A375 (cell line): ENCODE measurements around the gene ZNF470. TPM values are rescaled to one million over a fixed set of nuclear protein-coding genes. Genes with fewer than 3 reads are reported as not detected.

ENCODE experiments used
- total RNA-seq: library from RNA; depleted of rRNA; stranded (reverse); fragments of >200 nt; shearing (Covaris generic); gene quantifications from 2 replicates; pipeline ENCODE4 v1.2.3, GENCODE V29; 2014; rRNA removed

The ZNF470 gene
- 2.2 and 2.6 TPM in 2 replicates for total RNA-seq

DNA sequence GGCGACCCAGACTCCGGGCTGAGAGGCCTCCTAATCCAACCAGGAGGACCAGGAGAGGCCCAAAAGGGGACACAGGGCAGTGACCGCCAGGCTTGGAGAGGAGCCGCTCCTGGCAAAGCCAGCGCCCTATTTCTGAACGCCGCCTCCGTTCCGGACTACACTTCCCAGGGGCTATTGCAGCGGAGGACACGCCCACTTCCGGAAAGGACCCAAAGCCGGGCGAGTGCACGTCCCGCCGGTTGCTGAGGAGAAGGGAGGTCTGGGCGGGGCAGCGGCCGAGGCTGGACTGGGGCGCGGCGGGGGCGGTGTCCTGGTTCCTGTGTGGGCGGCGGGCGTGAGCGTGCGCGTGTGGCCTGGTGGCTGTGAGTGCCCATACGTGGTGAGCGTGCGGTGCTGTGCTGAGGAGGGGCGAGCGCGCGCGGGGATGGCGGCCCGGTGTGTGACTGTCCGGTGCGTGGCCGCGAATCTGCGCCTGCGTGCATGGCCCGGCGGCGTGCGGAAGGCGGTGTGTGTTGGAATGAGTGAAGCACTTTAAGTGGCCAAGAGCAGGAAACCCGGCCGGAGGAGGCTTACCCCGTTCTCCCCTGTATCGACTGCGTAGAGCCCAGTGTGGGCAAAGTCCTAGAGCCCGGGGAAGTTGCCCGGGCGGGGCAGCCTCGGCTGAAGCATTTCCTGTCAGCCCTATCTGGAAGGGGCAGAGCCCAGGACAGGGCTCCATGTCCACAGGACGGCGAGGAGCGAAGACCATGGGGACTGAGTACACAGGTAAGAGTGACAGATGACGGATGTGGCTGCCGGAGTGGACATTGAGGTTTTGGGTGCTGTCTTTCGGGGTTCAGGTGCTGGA, at the start of gene ZNF470:
TSS of gene ZNF470 (plus strand) at position 195 of the 847 bp plus-strand sequence. CDS start 2,844 bp downstream, outside the sequence.

DNA sequence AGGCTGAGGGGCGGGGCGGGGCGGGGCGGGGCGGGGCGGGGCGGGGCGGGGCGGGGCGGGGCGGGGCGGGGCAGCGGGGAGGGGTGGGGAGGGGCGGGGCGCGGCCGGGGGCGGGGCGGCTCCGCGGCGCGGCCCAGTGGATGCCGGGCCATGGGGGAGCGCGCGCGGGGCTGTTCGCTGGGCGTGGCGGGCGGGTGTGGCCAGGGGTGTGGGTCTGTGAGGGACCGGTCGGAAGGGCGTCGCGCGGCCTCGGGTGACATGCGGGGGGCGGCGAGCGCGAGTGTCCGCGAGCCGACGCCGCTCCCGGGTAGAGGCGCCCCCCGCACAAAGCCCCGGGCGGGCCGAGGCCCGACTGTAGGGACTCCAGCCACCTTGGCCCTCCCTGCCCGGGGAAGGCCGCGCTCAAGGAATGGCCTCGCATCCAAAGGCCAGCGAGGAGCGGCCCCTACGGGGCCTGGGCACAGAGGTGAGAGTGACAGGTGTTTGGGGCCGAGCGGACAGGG, 28.5 kb upstream of the ZNF470 start, which contains the start of gene ZFP28:
TSS of gene ZFP28 (plus strand) at position 188 of the 503 bp plus-strand sequence. CDS start at position 259, 71 bp downstream.

DNA sequence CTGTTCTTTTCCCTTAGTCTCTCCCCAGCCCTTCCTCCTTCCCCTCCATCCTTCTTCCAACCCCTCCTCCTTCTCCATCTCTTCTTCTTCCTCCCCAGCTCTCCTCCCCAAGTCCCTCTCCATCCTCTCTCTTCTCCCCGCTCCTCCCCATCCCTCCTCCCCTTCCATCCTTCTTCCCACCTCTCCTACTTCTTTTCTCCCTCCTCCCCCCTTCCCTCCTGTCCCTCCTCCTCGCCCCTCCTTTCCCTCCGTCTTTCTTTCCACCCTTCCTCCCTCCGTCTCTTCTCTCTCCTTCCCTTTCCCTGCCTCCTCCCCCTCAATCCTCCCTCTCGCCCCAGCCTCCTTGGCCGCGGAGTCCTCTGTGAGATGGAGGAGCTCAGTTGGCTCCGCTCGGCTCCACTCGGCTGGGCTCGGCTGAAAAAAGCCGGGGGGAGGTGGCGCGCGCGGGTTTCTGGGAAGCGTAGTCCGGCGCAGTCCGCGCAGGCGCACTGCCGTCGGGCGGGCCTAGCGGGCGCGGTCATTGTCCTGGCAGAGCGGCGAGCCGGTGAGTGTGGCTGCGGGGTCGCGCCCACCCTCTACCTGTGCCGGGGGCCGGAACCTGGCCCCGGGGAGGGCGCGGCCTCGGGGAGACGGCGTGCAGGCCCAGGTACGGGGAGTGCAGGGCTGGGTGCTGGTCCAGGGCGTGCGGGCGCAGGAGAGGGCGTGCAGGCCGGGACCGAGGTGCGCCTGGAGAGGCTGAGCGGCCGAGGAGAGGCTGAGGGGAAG, 27.7 kb downstream of the ZNF470 start, which contains the start of gene ZNF71:
TSS of gene ZNF71 (plus strand) at position 520 of the 765 bp plus-strand sequence. CDS start 6,257 bp downstream, outside the sequence.

Other genes with a start within 250 kb of the ZNF470 start
- gene ZNF582, start 173.9 kb upstream of the ZNF470 start, total RNA-seq = 1.7 and 2.5 TPM in 2 replicates
- gene ZNF583, start 163.1 kb upstream of the ZNF470 start, total RNA-seq = 2.5 and 2.9 TPM in 2 replicates
- not detected in 2 replicates for gene ZNF667, start 90.1 kb upstream of the ZNF470 start, total RNA-seq
- 0.68 and 1.5 TPM in 2 replicates for gene ZNF471, start 59.6 kb upstream of the ZNF470 start, total RNA-seq
- gene ZFP28, start 28.5 kb upstream of the ZNF470 start, total RNA-seq = 1.5 and 3.2 TPM in 2 replicates
- gene ZNF71, start 27.8 kb downstream of the ZNF470 start, total RNA-seq = 3.1 and 3.5 TPM in 2 replicates
- not detected in 2 replicates for gene SMIM17, start 75.7 kb downstream of the ZNF470 start, total RNA-seq
- 0.98 and 2.0 TPM in 2 replicates for gene ZNF835, start 104.3 kb downstream of the ZNF470 start, total RNA-seq